ENCODE results near the gene ALG1L2. TPM values are rescaled to one million over a fixed set of nuclear protein-coding genes. Genes with fewer than 3 reads are reported as not detected.
"Not testable (repeated sequence)": the region's sequence is repeated elsewhere in the genome, so short reads cannot be mapped to it uniquely, and the experiment has no call there.

Gene ALG1L2
- total and polyA plus RNA-seq, 4 donors, result 0.89 to 2.5 (median 1.5) TPM

- not testable (repeated sequence) for H3K27me3 ChIP-seq (ENCODE audit: control insufficient read depth, insufficient read depth, low read length); H3K4me3 ChIP-seq (ENCODE audit: low read depth, low read length); H3K4me1 ChIP-seq (ENCODE audit: control insufficient read depth, insufficient read depth, low read length); H3K36me3 ChIP-seq (ENCODE audit: control insufficient read depth, insufficient read depth, low read length); H3K27ac ChIP-seq (ENCODE audit: low read depth, low read length); DNase-seq (ENCODE audit: low read depth in 4 of 6, low spot score in 6 of 6); H3K9me3 ChIP-seq (ENCODE audit: control insufficient read depth, insufficient read depth, low read length)
- WGBS (ENCODE audit: insufficient coverage), result 40% methylated on average over 5 of the region's 5 CpGs
These were observed 63.8 kb downstream of the ALG1L2 start for GRCh38 chr3:130145456-130145855.

- DNase-seq (ENCODE audit: low read depth in 4 of 6, low spot score in 6 of 6); H3K9me3 ChIP-seq (ENCODE audit: control insufficient read depth, insufficient read depth, low read length); H3K4me1 ChIP-seq (ENCODE audit: control insufficient read depth, insufficient read depth, low read length); H3K4me3 ChIP-seq (ENCODE audit: low read depth, low read length); H3K27me3 ChIP-seq (ENCODE audit: control insufficient read depth, insufficient read depth, low read length); H3K36me3 ChIP-seq (ENCODE audit: control insufficient read depth, insufficient read depth, low read length); H3K27ac ChIP-seq (ENCODE audit: low read depth, low read length): not testable (repeated sequence)
- WGBS (ENCODE audit: insufficient coverage), result 94% methylated on average over 4 of the region's 6 CpGs
These were observed 64.8 kb downstream of the ALG1L2 start for GRCh38 chr3:130146465-130146864.

Other genes with a start within 250 kb of the ALG1L2 start
- 10 to 100 TPM; 34.1 to 48.7 TPM for gene TMCC1, start 188.1 kb upstream of the ALG1L2 start, total RNA-seq
- 10 to 100 TPM; 40.1 to 49.1 TPM for gene TMCC1, start 188.1 kb upstream of the ALG1L2 start, polyA plus RNA-seq (ENCODE audit: insufficient read length in 2 of 2)
- 10 to 100 TPM in 1 of 2 donors, 1 to 10 TPM in 1; 7.0 to 61.5 TPM for gene TRH, start 107.1 kb upstream of the ALG1L2 start, total RNA-seq
- 10 to 100 TPM; 23.6 to 45.9 TPM for gene TRH, start 107.1 kb upstream of the ALG1L2 start, polyA plus RNA-seq (ENCODE audit: insufficient read length in 2 of 2)